ENCODE results near the gene PTRH2. TPM values are rescaled to one million over a fixed set of nuclear protein-coding genes. Genes with fewer than 3 reads are reported as not detected.

Gene PTRH2
- total and polyA plus RNA-seq, 2 of the 8 experiments (the other 6 are each of a cell fraction or from before 2014, with no cell fraction given) = 39.4 to 43.2 TPM

DNA sequence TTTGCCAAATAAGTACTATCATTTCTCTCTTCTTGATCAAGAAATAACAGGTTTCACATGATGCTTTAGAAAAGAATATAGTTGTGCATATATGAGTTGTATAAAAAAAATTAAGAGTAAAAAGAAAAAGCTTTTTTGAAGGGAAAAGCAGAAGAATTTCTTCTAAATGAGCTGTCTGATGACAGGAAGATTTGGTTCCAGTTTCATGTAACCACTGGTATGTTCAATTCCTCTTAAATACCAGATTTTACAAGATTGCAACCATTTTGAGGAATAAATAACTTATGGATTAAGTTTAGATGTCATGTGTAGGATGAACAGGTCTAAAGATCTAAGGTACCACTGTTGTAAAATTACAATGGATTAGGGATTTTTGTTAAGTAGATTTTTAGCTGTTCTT lies 45.2 kb upstream of the PTRH2 start:
- Histone ChIP-seq H3K79me2 (ENCODE audit: control insufficient read depth in 1 of 2, insufficient read depth in 2 of 2, low read length in 2 of 2) (no peaks in the 10 kb centered on the region), H4K20me1 (replicated peaks in 1 of 2; ENCODE audit: control insufficient read depth in 1 of 2, insufficient read depth in 2 of 2, low read length in 2 of 2) (no peaks in the 10 kb centered on the region), H3K9ac (replicated peaks in 1 of 4; ENCODE audit: extremely low read depth in 1 of 4, low read depth in 3 of 4, low read length in 3 of 4) (no peak overlapping the region), H3K4me1 (replicated peaks in 1 of 4; ENCODE audit: control insufficient read depth in 3 of 4, insufficient read depth in 4 of 4, low read length in 3 of 4) (peaks cover 0 to 2% (median 0%) of the 10 kb centered on the region in 4 experiments; a peak in 1 of 7 replicates), H2BK5ac (ENCODE audit: low read depth, low read length) (no peak overlapping the region), H3K9me3 (ENCODE audit: insufficient read depth in 2 of 2, low read depth in 1 of 2, low read length in 1 of 2) (no peaks in the 10 kb centered on the region), H2BK12ac (ENCODE audit: low read depth, low read length) (no peak overlapping the region), H3K79me1 (ENCODE audit: low read depth, low read length) (no peaks in the 10 kb centered on the region), H3K36me3 (ENCODE audit: control insufficient read depth in 2 of 4, insufficient read depth in 4 of 4, low read length in 3 of 4) (no peaks in the 10 kb centered on the region; a peak in 1 of 8 replicates), H3K4me3 (ENCODE audit: extremely low read depth in 1 of 4, insufficient read depth in 2 of 4, low read depth in 3 of 4, low read length in 4 of 4) (no peak overlapping the region), H4K5ac (ENCODE audit: insufficient read length, low read depth, low read length) (no peak overlapping the region), H2AK5ac (ENCODE audit: low read depth, low read length) (no peak overlapping the region), H4K91ac (replicated peaks; ENCODE audit: insufficient read length, low read length) (no peak overlapping the region), H2BK15ac (ENCODE audit: low read length) (no peak overlapping the region), H2AFZ (ENCODE audit: low read length) (no peak overlapping the region), H3K23ac (ENCODE audit: insufficient read length) (no peak overlapping the region), H3K23me2 (ENCODE audit: low read depth, low read length) (no peaks in the 10 kb centered on the region), H3K56ac (replicated peaks; ENCODE audit: insufficient read length, low read depth, low read length) (no peak overlapping the region), H2BK20ac (ENCODE audit: low read length) (no peak overlapping the region), H3K27me3 (replicated peaks in 1 of 4; ENCODE audit: control insufficient read depth in 3 of 4, extremely low read depth in 1 of 4, insufficient read depth in 3 of 4, low read length in 3 of 4) (no peaks in the 10 kb centered on the region), H3K27ac (ENCODE audit: low read depth, low read length) (no peak overlapping the region), H4K8ac (ENCODE audit: extremely low read depth, insufficient read depth, low read length) (no peak overlapping the region), H3K14ac (ENCODE audit: insufficient read length) (no peak overlapping the region), H2BK120ac (replicated peaks; ENCODE audit: low read depth, low read length) (no peak overlapping the region), H3K4me2 (ENCODE audit: insufficient read depth in 1 of 2, low read depth in 2 of 2, low read length in 2 of 2) (no peak overlapping the region), H3K4ac (replicated peaks; ENCODE audit: insufficient read length, low read depth, low read length) (no peak overlapping the region), H3K18ac (ENCODE audit: extremely low read depth, low read length) (no peak overlapping the region)
- DNase-seq (ENCODE audit: low read depth in 1 of 2, low spot score in 2 of 2) = no peak
- FAIRE-seq = no peak
- ChIA-PET POLR2A (ENCODE audit: partially characterized antibody) (interaction anchor here (1.1 to 3.4 kb wide), 4 partner anchors 9 to 89 kb away, joined by 3 to 24 read pairs (median 12); no protein-coding TSS in a partner anchor), CTCF (ENCODE audit: partially characterized antibody) (interaction anchor here (0.6 to 4.1 kb wide), 21 partner anchors 10 to 288 kb away, joined by 3 to 32 read pairs (median 4); partner anchors contain the start of genes RPS6KB1 and TUBD1)
- TF ChIP-seq TEAD4 (IDR thresholded peaks at IDR 0.05; ENCODE audit: low read depth, low read length) (no peak), SIN3A (conservative IDR thresholded peaks at IDR 0.05 in 1 of 2, IDR thresholded peaks at IDR 0.05 in 1 of 2; ENCODE audit: low read depth in 1 of 2, low read length in 2 of 2) (no peak), SIX5 (IDR thresholded peaks at IDR 0.05; ENCODE audit: low read depth, low read length) (no peak), TCF12 (IDR thresholded peaks at IDR 0.05; ENCODE audit: low read depth, low read length) (no peak), RBBP5 (IDR thresholded peaks at IDR 0.05; ENCODE audit: borderline replicate concordance, low read depth, low read length) (no peak), CHD2 (IDR thresholded peaks at IDR 0.05; ENCODE audit: low read length) (no peak), KDM1A (IDR thresholded peaks at IDR 0.05; ENCODE audit: borderline replicate concordance, low read length) (no peak), RNF2 (IDR thresholded peaks at IDR 0.05; ENCODE audit: borderline replicate concordance, low read depth, low read length, missing control alignments, poor library complexity, severe bottlenecking) (no peak), CHD1 (IDR thresholded peaks at IDR 0.05; ENCODE audit: low read depth, low read length) (no peak), CBX8 (IDR thresholded peaks at IDR 0.05; ENCODE audit: borderline replicate concordance, low read depth, low read length) (no peak)
- TF ChIP-seq, protein P1, sequence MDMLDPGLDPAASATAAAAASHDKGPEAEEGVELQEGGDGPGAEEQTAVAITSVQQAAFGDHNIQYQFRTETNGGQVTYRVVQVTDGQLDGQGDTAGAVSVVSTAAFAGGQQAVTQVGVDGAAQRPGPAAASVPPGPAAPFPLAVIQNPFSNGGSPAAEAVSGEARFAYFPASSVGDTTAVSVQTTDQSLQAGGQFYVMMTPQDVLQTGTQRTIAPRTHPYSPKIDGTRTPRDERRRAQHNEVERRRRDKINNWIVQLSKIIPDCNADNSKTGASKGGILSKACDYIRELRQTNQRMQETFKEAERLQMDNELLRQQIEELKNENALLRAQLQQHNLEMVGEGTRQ (IDR thresholded peaks at IDR 0.05; ENCODE audit: low read length) = no peak
- TF ChIP-seq, protein P2, sequence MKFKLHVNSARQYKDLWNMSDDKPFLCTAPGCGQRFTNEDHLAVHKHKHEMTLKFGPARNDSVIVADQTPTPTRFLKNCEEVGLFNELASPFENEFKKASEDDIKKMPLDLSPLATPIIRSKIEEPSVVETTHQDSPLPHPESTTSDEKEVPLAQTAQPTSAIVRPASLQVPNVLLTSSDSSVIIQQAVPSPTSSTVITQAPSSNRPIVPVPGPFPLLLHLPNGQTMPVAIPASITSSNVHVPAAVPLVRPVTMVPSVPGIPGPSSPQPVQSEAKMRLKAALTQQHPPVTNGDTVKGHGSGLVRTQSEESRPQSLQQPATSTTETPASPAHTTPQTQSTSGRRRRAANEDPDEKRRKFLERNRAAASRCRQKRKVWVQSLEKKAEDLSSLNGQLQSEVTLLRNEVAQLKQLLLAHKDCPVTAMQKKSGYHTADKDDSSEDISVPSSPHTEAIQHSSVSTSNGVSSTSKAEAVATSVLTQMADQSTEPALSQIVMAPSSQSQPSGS (IDR thresholded peaks at IDR 0.05; ENCODE audit: low read length) = no peak

All from H1 (cell line).